Mononuclear cell (primary cell): ENCODE data around the gene MMP27. TPM values are rescaled to one million over a fixed set of nuclear protein-coding genes. Genes with fewer than 3 reads are reported as not detected.

Experiments
- H3K27me3 ChIP-seq: 2 replicates; pipeline ENCODE4 v1.6.0; 2011; ENCODE audit warnings: low read length, control low read depth; ENCODE audit not compliant: insufficient read depth
- H3K4me1 ChIP-seq: 2 replicates; pipeline ENCODE4 v1.5.1; 2011; ENCODE audit warnings: mild to moderate bottlenecking, low read length, control low read depth; ENCODE audit not compliant: insufficient read depth
- H3K4me3 ChIP-seq: 2 replicates; pipeline ENCODE4 v1.5.1; 2011; ENCODE audit warnings: mild to moderate bottlenecking, low read length, moderate library complexity
- H3K9me3 ChIP-seq: 2 replicates; pipeline ENCODE4 v1.5.1; 2011; ENCODE audit warnings: low read depth, mild to moderate bottlenecking, control low read depth, low read length
- total RNA-seq: library from RNA; depleted of rRNA; stranded (reverse); fragments of >200 nt; gene quantifications from one replicate; pipeline ENCODE4 v1.2.3, GENCODE V29; 2012

MMP27 gene
- total RNA-seq, 1 donor, result not detected

GRCh38 chr11:102666331-102666957 is 39.1 kb downstream of the MMP27 start:
- H3K4me1 ChIP-seq, result no peaks in the 10 kb centered on the region
- H3K9me3 ChIP-seq, result no peaks in the 10 kb centered on the region
- H3K4me3 ChIP-seq, result no peak overlapping the region
- no peaks in the 10 kb centered on the region for H3K27me3 ChIP-seq

- Histone ChIP-seq H3K4me1 (no peaks in the 10 kb centered on the region), H3K4me3 (no peak overlapping the region), H3K27me3 (no peaks in the 10 kb centered on the region), H3K9me3 (no peaks in the 10 kb centered on the region)
Measured at GRCh38 chr11:102664001-102664752, 41.4 kb downstream of the MMP27 start.

GRCh38 chr11:102662607-102663006 is 43.0 kb downstream of the MMP27 start:
- H3K4me1 ChIP-seq, result no peaks in the 10 kb centered on the region
- H3K9me3 ChIP-seq, result no peaks in the 10 kb centered on the region
- no peaks in the 10 kb centered on the region for H3K27me3 ChIP-seq
- no peak overlapping the region for H3K4me3 ChIP-seq

- no peaks in the 10 kb centered on the region for H3K4me1 ChIP-seq
- no peaks in the 10 kb centered on the region for H3K9me3 ChIP-seq
- H3K4me3 ChIP-seq, result no peak overlapping the region
- H3K27me3 ChIP-seq, result no peaks in the 10 kb centered on the region
Measured at GRCh38 chr11:102661040-102661439, 44.5 kb downstream of the MMP27 start.

GRCh38 chr11:102656528-102656927 is 49.0 kb downstream of the MMP27 start:
- no peaks in the 10 kb centered on the region for H3K27me3 ChIP-seq
- H3K9me3 ChIP-seq, result no peaks in the 10 kb centered on the region
- H3K4me3 ChIP-seq, result no peak overlapping the region
- H3K4me1 ChIP-seq, result no peaks in the 10 kb centered on the region

GRCh38 chr11:102655547-102655946 is 50.0 kb downstream of the MMP27 start:
- Histone ChIP-seq H3K4me1 (no peaks in the 10 kb centered on the region), H3K4me3 (no peak overlapping the region), H3K27me3 (peaks cover 3% of the 10 kb centered on the region), H3K9me3 (no peaks in the 10 kb centered on the region)

GRCh38 chr11:102654761-102655160 is 50.8 kb downstream of the MMP27 start:
- Histone ChIP-seq H3K4me1 (no peaks in the 10 kb centered on the region), H3K27me3 (peaks cover 3% of the 10 kb centered on the region), H3K4me3 (no peak overlapping the region), H3K9me3 (no peaks in the 10 kb centered on the region)

GRCh38 chr11:102653744-102654291 is 51.8 kb downstream of the MMP27 start:
- H3K27me3 ChIP-seq, result peaks cover 3% of the 10 kb centered on the region
- H3K4me3 ChIP-seq, result no peak overlapping the region
- H3K9me3 ChIP-seq, result no peaks in the 10 kb centered on the region
- no peaks in the 10 kb centered on the region for H3K4me1 ChIP-seq

GRCh38 chr11:102647430-102647829 is 58.1 kb downstream of the MMP27 start:
- H3K4me1 ChIP-seq, result no peaks in the 10 kb centered on the region
- H3K27me3 ChIP-seq, result peaks cover 3% of the 10 kb centered on the region
- H3K4me3 ChIP-seq, result no peak overlapping the region
- H3K9me3 ChIP-seq, result no peaks in the 10 kb centered on the region

- Histone ChIP-seq H3K27me3 (no peaks in the 10 kb centered on the region), H3K4me3 (no peak overlapping the region), H3K9me3 (no peaks in the 10 kb centered on the region), H3K4me1 (no peaks in the 10 kb centered on the region)
Measured at GRCh38 chr11:102643941-102644340, 61.6 kb downstream of the MMP27 start.

Other genes with a start within 250 kb of the MMP27 start
- 0.31 TPM for gene MMP7, start 175.0 kb downstream of the MMP27 start, total RNA-seq
- 0.10 TPM for gene MMP20, start 80.4 kb downstream of the MMP27 start, total RNA-seq
- 0.10 TPM for gene MMP8, start 19.2 kb upstream of the MMP27 start, total RNA-seq
- 0.31 TPM for gene MMP10, start 74.9 kb upstream of the MMP27 start, total RNA-seq
- gene MMP1, start 92.4 kb upstream of the MMP27 start, total RNA-seq, result 0.52 TPM
- not detected for gene MMP3, start 137.8 kb upstream of the MMP27 start, total RNA-seq
- gene MMP12, start 169.2 kb upstream of the MMP27 start, total RNA-seq, result not detected
- not detected for gene MMP13, start 250.0 kb upstream of the MMP27 start, total RNA-seq